HG03097 (cell line): ENCODE data around the gene INAFM2.

Experiments used
- ATAC-seq: cut with Tn5 transposase; IDR thresholded peaks from one replicate; pipeline ENCODE4 v1.9.1; 2021; ENCODE audit not compliant: unreplicated experiment, low FRiP score

INAFM2 gene

DNA sequence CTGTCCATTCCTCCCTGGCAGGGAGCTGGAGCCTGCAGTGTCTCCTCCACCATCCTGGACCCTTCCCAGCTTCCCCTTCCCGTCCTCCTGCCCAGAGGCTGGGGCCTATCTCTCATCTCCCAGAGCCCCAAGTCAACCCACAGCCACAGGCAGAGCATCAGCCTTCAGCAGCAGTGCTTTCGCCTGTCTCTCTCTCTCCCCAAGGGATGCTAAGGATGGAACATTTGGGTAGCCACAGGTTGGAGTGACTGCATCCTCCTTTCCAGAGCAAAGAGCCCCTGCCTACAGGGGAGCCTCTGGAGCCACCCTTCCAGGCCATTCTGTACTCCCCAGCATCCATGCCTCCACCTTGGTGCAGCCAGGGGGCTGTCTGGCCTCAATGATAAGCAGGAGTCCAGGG lies 19.9 kb upstream of the INAFM2 start:
- no peak for ATAC-seq

- no peak for ATAC-seq
Measured at GRCh38 chr15:40305281-40305680, 18.2 kb upstream of the INAFM2 start.

DNA sequence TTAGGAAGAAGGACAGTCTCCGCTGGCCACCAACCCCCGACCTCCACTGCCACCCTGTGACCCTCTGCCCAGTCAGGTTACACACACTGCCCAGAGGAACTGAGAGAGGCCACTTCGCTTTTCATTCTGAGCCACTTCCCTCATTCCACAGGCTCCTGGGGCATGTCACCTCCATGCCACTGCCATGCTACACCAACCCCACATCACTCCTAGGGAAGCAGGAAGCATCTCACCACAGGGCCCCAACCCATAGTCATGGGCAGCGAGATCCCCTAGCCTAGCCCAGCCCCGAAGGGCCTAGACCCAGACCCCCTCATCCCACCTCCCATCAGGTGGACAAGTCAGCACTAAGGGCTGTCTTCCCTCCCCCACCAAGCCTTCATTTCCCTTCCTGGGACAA lies 17.1 kb upstream of the INAFM2 start:
- no peak for ATAC-seq

DNA sequence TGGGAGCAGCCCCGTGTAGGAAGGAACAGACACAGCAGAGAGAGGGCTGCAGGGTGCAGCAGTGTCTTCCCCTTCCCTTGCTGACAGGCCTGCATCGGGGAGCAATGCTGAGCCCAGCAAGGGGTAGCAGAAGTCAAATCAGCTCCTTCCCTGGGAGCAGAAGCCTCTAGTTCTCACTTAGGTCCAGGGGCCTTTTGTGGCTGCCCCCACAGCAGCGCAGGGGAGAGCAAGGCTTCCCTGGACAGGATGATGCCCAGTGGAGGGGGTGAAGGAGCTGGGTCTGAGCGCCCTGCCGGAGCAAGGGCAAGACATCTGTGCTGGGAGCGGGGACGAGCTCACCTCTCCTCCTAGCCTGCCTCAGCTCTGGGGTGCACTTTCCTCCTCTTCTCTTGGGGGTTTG lies 16.6 kb upstream of the INAFM2 start:
- no peak for ATAC-seq

DNA sequence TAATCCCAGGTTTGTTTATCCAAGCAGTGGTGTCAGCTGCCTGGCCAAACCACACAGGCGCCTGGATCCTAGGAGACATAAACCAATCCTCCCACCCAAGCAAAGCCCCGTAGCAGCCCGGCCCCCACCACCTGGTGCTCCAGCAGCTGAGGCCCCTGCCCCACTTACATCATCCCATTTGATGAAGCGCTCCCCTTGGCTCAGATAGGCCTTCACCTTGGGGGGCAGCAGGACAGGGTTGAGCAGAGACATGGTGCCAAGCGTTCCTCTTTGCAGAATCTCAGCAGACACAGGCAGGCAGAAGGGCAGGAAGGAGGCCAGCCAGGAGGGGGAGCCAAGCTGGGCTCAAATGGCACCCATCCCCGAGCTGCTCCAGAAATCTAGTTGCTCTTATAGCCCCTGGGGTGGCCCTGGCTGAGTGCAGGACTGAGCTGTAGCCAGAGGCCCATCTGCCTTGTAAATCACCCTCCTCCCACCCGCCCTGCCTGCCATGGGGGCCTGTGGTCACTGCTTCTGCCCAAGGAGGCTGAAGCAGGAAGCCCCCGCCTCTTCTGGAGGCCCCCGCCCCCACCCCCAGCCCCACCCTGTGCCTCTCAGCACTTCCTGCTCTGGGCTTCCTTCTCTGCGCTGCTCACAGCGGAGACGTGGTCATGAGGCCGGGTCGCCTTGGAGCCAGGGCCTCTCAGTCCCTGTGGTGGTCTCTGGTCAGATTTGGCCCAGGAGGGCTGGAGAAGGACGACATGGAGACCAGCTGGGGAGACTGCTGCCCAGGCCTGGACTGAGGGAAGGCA lies 15.9 kb upstream of the INAFM2 start, which contains the start of gene PLCB2:
Gene PLCB2, minus strand, starts transcription at position 515 of the 791 bp plus-strand sequence. Its CDS starts 263 bp downstream, at position 252.
- ATAC-seq = peak; percentile 43

DNA sequence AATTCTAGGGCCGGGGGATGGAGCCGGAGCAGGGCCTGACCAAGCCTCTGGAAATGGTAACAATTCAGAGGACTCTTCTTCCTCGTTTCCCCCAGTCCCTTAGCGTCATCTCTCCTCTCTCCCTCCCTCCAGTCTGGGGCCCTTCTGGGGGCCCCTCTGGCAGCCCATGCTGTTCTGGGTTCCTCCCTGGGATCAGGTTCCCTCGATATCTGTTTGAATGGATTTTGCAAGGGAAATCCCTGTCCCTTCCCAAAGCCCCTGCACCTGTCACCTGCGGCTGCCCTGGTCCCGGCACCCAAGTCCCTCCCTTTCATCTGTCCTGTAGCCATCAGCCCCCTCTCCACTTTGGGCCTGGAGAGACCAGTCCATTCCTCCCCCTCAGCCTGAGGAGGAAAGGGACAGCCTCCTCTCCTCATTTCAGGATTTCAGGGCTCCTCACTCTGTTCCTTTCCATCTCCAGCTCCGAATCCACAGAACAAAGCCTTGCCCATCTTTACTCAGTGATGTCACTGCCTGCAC lies 14.1 kb upstream of the INAFM2 start:
- no peak for ATAC-seq

- no peak for ATAC-seq
Measured at GRCh38 chr15:40310001-40310959, 13.2 kb upstream of the INAFM2 start.

DNA sequence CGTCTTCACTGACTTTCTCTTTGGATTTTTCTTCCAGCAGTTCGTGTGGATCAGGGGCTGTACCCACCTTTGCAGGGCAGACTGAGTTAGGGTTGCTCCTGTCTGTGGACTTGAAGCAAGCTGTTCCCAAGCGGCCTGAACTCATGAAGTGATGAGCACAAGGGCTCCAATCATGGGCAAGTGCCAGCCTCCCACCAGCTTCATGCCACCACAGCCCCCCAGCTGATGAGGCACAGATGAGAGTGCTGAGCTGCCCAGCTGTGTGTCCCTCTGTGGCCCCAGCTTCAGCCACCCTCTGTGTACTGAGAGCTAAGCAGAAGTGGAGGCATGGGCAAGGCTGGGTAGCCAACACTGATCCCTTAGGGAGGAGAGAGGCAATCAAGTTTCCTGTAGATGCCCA lies 12.5 kb upstream of the INAFM2 start:
- no peak for ATAC-seq

DNA sequence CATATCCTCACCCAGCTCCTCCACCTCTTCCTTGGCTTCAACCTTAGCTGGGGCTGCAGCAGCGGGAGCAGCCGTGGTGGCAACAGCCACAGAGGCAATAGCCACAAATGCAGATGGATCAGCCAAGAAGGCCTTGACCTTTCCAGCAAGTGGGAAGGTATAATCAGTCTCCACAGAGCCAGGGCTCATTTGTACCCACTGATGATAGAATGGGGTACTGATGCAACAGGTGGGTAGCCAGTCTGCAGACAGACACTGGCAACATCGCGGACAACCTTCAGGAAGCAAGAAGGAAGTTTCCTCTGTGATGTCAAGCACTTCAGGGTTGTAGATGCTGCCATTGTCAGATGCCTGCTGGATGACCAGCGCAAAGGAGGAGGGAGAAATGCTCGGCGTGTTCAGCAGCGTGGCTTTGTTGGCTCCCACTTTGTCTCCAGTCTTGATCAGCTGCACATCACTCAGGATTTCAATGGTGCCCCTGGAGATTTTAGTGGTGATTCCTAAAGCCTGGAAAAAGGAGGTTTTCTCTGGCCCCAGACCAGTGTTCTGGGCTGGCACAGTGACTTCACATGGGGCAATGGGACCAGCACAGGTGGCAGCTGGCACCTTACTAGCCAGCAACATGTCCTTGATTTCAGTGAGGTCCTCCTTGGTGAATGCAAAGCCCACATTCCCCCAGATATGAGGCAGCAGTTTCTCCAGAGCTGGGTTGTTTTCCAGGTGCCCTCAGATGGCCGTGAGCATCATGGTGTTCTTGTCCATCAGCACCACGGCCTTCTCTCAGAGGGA lies 10.9 kb upstream of the INAFM2 start:
- no peak for ATAC-seq

- ATAC-seq = no peak
Measured at GRCh38 chr15:40313531-40314398, 9.7 kb upstream of the INAFM2 start.

- ATAC-seq = no peak
Measured at GRCh38 chr15:40314723-40315276, 8.7 kb upstream of the INAFM2 start.

GRCh38 chr15:40316931-40317330 lies 6.6 kb upstream of the INAFM2 start:
- no peak for ATAC-seq

- ATAC-seq = no peak
Measured at GRCh38 chr15:40317580-40317979, 5.9 kb upstream of the INAFM2 start.

- ATAC-seq = no peak
Measured at GRCh38 chr15:40320409-40320808, 3.1 kb upstream of the INAFM2 start.

DNA sequence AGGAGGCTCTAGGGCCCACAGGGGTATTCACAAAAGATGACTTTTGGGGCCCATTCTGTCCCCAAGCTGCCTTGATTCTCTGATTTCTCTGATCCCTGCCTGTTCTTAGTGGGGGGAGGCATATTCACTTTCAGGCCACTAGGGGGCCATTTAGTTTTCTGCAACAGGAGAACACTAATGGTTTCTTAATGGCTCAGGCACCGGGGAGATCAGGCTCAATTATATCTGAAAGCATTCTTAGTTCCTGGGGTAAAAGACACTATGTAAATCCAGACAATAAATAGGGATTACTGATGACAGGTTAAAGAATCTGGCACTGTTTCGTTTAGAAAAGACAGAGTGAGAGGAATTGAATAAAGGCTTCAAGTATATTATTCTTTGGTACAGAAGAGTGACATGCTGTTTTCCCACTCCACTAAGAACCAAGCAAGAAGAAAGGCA lies 2.5 kb upstream of the INAFM2 start:
- no peak for ATAC-seq

GRCh38 chr15:40322531-40323238 lies 807 bp upstream of the INAFM2 start:
- ATAC-seq = no peak

DNA sequence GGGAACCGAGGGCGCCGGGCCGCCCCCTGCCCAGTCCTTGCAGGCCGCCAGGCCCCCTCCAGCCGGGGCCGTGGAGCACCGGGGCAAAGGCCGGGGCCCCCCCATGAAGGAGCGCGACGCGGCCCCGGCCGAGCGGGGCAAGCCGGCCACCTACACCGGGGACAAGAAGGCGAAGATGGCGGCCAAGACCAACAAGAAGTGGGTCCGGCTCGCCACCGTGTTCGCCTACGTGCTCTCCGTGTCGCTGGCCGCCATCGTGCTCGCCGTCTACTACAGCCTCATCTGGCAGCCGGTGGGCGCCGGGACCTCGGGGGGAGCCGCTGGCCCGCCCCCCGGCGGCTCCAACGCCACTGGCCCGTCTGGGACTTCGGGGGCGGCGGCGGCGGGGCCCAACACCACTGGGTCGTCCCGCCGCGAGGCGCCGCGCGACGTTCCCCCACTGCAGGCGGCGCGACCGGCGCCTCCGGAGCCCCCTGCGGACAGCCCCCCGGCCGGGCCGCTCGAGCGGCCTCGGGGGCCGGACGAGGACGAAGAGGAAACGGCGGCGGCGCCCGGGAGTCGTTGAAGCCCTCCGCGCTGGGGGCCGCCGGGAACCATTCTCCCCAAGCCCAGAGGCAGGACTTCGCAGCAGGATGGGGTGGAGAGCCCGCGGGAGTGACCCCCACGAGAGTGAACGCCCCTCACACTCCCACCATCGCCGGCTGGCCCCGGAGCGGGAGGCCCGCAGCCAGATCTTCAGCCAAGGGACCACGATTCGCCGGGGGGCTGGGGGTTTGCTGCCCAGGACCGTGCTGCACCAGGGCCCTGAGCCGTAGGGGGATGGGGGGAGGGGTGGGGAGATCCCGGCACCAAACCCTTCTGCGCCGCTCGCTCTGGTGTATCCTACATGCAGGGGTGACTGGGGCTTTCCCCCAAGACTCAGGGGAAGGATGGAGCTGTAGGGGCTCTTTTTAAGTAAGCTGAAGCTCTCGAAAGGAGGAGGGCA lies 753 bp downstream of the INAFM2 start:
- peak; percentile 5 for ATAC-seq
